WTC11 (cell line): ENCODE data around the gene RNF222.

Experiments used
- IRF2 ChIP-seq: sonication (generic); formaldehyde crosslinking; IDR thresholded peaks from 2 replicates; pipeline ENCODE4 v1.8.0; 2022; ENCODE audit warnings: low read depth, missing genetic modification reagents, borderline replicate concordance
- TF ChIP-seq, protein P1 (sequence below): sonication (generic); formaldehyde crosslinking; IDR thresholded peaks from 2 replicates; pipeline ENCODE4 v1.8.0; 2022; ENCODE audit warnings: mild to moderate bottlenecking, missing genetic modification reagents
- TF ChIP-seq, protein P2 (sequence below): fragments of 200-600 bp; IDR thresholded peaks from 2 replicates; pipeline ENCODE4 v1.8.0; 2022; ENCODE audit warnings: antibody characterized with exemption

DNA sequence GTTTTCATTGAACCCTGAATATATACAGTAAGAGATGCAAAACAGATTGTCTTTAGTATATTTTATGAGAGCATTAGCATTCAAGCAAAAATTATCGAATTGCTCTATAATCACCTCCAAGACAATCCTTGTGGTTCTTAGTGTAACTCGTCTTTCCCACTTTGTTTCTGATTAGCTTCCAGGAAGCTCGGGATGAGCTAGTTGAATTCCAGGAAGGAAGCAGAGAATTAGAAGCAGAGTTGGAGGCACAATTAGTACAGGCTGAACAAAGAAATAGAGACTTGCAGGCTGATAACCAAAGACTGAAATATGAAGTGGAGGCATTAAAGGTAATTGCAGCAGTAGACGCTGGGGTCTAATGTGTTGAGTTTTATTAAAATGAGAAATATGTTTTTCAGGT lies 47.9 kb upstream of the RNF222 start:
- TF ChIP-seq, protein P1, sequence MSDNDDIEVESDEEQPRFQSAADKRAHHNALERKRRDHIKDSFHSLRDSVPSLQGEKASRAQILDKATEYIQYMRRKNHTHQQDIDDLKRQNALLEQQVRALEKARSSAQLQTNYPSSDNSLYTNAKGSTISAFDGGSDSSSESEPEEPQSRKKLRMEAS (CRISPR knock-in tag): no peak
- TF ChIP-seq IRF2: no peak
- TF ChIP-seq, protein P2, sequence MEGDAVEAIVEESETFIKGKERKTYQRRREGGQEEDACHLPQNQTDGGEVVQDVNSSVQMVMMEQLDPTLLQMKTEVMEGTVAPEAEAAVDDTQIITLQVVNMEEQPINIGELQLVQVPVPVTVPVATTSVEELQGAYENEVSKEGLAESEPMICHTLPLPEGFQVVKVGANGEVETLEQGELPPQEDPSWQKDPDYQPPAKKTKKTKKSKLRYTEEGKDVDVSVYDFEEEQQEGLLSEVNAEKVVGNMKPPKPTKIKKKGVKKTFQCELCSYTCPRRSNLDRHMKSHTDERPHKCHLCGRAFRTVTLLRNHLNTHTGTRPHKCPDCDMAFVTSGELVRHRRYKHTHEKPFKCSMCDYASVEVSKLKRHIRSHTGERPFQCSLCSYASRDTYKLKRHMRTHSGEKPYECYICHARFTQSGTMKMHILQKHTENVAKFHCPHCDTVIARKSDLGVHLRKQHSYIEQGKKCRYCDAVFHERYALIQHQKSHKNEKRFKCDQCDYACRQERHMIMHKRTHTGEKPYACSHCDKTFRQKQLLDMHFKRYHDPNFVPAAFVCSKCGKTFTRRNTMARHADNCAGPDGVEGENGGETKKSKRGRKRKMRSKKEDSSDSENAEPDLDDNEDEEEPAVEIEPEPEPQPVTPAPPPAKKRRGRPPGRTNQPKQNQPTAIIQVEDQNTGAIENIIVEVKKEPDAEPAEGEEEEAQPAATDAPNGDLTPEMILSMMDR: no peak
